H7 (cell line): ENCODE results near the gene VIPR2. TPM values are rescaled to one million over a fixed set of nuclear protein-coding genes. Genes with fewer than 3 reads are reported as not detected.

Experiments used
- DNase-seq: peaks from one replicate; pipeline ENCODE4 v3.0.0; 2012
- H3K27me3 ChIP-seq: 2 replicates; pipeline ENCODE4 v1.6.0; 2011; ENCODE audit warnings: mild to moderate bottlenecking, low read length; ENCODE audit not compliant: control insufficient read depth, insufficient read depth
- H3K36me3 ChIP-seq: replicated peaks from 2 replicates; pipeline ENCODE4 v1.5.1; 2011; ENCODE audit warnings: low read length; ENCODE audit not compliant: control insufficient read depth, insufficient read depth
- H3K4me3 ChIP-seq: 2 replicates; pipeline ENCODE4 v1.5.1; 2011; ENCODE audit warnings: low read depth, mild to moderate bottlenecking, control low read depth, low read length, moderate library complexity; ENCODE audit not compliant: insufficient read depth
- total RNA-seq: library from RNA; depleted of rRNA; stranded (reverse); fragments of >200 nt; shearing (Covaris generic); gene quantifications from 2 replicates; pipeline ENCODE4 v1.2.3, GENCODE V29; 2014

The VIPR2 gene
- total RNA-seq, 1 experiment from 2014 or later = 2.5 TPM

DNA sequence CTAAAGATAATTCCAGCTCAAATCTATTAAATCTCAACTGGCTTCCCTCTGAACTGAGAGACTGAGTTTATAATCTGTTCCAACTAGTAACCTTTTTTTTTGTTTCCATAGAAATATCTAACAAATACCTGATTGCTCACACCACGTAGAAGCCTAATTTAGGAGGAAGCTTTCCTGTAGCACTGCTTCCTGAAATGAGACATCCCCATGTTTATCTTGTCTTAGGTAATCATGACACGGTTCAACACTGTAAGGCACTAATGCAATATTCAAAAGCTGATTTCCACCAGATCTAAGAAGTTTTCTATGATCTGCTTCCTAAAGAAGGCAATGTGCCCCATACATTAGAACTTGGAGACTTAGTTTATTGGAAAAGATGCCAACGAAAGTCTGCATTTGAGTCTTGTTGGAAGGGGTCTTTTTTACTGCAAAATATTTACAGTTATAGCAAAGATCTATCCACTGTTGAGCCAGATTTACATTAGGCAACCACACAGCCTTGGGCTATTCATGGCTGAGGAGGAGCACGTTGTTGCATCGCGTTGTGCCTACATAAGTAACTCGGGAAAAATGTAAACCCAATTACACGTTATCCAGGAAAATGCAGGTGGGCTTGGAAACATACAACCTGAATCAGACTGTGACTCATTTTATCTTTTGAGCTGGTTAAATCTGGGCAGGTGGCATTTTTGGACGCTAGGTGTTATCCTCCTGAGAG, 66.3 kb downstream of the VIPR2 start:
- DNase-seq = no peak
- no peaks in the 10 kb centered on the region for H3K36me3 ChIP-seq
- H3K4me3 ChIP-seq = no peak overlapping the region
- H3K27me3 ChIP-seq = no peaks in the 10 kb centered on the region

DNA sequence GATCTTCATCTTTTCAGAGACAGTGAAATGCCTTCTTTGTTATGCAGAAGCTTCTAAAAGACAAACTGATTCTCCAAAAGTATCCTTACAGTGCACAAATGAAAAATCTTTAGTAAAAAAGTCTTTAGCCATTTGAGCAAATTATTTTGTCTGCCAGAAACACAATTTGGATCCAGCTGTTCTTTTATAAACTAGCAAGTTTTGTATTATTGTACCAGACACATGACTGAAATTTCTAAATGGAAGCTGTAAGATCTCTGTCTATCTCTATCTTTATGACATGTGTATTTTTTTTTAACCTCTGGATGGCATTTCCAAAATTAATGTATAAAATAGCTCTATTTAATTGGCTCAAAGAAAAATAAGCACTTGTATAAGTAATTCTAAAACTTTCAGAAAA, 68.3 kb downstream of the VIPR2 start:
- DNase-seq = no peak
- Histone ChIP-seq H3K36me3 (no peaks in the 10 kb centered on the region), H3K4me3 (no peak overlapping the region), H3K27me3 (no peaks in the 10 kb centered on the region)

DNA sequence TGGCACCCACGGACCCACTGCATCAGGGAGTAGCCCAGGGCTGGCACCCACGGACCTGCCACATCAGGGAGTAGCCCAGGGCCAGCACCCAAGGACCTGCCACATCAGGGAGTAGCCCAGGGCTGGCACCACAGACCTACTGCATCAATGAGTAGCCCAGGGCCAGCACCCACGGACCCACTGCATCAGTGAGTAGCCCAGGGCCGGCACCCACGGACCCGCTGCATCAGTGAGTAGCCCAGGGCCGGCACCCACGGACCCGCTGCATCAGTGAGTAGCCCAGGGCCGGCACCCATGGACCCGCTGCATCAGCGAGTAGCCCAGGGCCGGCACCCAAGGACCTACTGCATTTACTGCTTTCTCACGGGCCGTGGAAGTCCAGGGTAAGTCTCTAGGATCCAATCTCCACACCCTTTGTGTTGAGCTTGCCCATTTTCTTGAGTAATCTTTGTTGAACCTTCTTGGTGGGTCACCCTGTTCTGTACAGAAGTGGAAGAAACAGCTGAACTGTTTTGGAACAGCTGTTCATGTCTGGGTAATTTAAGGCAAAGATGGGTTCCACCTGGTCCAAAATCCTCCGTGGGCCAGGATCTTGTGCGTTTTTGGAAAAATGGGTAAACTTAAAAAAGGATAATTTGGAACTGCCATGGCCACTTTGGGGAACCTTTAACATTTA, 69.0 kb downstream of the VIPR2 start:
- Histone ChIP-seq H3K27me3 (no peaks in the 10 kb centered on the region), H3K4me3 (no peak overlapping the region), H3K36me3 (no peaks in the 10 kb centered on the region)
- peak; percentile 12 for DNase-seq

DNA sequence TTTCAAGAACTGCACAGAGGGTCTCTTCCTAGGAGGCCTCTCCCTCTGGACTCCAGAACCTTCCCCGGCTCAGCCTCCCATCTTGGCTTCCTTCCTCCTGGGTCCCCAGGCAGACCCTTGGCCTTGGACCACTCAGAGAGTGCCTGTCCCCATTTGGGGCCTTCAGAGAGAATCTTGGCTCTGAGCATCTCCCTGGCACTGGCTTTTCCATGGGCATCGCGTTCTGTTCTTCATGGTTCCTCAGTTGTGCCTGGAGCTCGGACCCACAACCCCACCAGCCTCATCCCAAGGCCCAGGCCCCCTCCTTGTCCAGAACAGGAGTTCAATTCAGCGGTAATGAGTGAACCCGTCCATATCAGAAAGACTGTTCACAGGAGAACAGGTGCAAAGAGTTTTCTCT, 73.4 kb downstream of the VIPR2 start:
- H3K36me3 ChIP-seq = no peaks in the 10 kb centered on the region
- H3K27me3 ChIP-seq = no peaks in the 10 kb centered on the region
- DNase-seq = peak; percentile 8
- H3K4me3 ChIP-seq = no peak overlapping the region

DNA sequence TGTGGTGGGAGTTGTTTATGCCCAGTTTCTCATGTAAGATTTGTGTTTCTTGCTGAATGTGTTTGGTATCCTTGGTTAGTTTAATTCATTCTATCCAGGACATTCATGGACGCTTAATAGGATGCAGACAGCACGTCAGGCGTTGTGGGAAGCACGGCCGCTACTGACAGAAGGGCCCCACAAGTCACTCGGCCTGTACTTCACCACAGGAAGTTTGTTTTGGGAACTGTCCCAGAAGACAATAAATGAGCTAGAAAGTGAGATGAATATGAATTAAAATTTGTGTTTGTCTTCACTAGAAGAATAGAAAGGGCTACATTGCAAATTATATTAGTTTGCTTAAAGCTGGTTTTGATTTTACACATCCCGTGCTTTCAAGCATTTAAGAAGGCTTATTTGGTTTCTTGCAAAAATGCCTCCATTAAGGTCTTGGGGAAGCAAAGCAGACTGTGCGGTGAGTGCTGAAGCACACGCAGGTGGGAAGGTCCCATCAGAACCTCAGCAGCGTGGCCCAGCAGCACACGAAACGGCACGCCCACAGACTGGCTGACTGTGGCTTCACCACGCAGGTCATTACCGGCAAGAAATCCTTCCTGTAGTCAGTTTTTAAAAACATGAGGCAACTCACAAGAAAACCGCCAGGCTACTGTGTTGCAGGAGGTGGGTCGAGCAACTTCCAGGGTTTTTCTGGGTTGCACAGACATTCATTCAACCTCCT, 74.1 kb downstream of the VIPR2 start:
- H3K4me3 ChIP-seq = no peak overlapping the region
- no peaks in the 10 kb centered on the region for H3K27me3 ChIP-seq
- peak; percentile 18 for DNase-seq
- no peaks in the 10 kb centered on the region for H3K36me3 ChIP-seq

GRCh38 chr7:159068893-159069448, 75.7 kb downstream of the VIPR2 start:
- no peaks in the 10 kb centered on the region for H3K36me3 ChIP-seq
- H3K27me3 ChIP-seq = no peaks in the 10 kb centered on the region
- H3K4me3 ChIP-seq = no peak overlapping the region
- peak; percentile 37 for DNase-seq

- no peak overlapping the region for H3K4me3 ChIP-seq
- no peaks in the 10 kb centered on the region for H3K27me3 ChIP-seq
- no peaks in the 10 kb centered on the region for H3K36me3 ChIP-seq
- DNase-seq = peak; percentile 50
These were observed 76.2 kb downstream of the VIPR2 start for GRCh38 chr7:159068488-159068811.

DNA sequence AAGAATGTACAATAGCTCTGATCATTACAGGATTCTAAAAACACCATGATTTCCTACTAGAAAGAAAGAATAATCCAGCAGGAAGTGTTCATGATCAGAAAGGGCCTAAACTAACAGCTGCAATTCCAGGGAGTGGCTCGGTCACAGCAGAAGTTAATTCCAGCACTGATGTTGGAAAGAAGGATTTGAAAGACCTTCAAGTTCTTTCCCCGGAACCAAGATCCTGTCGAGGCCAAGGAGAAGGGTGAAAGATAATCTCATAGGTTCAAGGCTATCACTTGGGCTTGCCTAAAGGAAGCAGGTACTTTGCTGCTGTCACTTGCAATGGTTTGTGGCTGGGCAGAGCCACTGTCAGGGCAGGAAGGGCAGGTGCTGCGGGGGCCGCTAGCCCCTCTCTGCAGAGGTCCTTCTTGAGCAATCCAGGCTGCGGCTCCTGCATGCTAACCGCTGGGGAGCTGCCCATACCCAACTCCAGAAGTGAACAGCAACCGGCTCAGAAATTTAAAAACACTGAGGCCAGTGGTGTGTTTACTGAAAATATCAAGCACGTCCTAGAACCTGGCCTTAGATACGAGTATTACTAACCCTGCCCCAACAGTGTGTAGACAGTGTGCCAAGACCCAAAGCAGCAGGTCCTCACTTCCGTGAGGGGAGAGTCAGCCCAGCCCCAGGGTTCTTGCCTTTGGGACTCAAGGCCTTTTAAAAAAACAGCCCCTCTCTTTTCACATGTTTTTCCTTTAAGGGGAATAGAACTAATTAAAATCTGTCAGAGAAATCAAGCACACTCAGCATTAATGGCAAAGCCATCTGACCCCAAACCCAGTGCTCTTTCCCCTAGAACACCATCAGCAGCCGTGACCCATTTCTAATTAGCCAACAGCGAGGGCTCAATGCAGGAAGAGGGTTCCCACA, 76.8 kb downstream of the VIPR2 start:
- Histone ChIP-seq H3K27me3 (no peaks in the 10 kb centered on the region), H3K4me3 (no peak overlapping the region), H3K36me3 (no peaks in the 10 kb centered on the region)
- peak; percentile 36 for DNase-seq

DNA sequence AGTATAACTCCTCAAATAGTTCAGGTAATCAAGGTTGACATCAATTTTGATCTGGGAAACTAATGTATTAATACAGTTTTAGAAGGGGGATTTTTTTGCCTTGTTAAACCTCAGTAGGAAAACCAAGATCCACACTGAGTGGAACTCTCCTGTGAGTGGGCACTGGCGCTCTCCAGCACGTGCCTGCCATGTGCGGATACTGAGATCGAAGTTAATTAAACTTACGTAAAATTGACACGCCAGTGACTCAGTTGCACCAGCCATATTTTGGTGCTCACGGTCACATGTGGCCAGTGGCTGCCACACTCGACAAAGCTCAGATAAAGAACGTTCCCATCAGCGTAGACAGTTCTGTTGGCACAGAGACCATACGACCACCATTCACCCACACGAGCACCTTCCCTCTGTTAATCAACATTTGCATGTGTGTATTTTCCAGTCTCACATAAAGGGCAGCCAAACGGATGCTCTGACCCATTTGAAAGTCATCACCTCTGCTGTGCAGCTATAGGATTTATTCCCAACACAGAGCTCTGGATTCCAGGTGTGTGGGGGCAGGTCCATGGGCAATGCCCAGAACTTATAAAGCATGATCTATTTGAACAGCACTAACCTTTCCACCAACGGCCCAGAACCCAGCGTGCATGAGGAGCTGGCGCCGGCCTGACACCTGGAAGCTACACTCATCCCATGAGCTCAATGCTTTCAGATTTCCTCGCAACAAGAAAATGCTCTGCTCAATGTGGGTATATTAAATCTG, 77.7 kb downstream of the VIPR2 start:
- Histone ChIP-seq H3K4me3 (no peak overlapping the region), H3K27me3 (no peaks in the 10 kb centered on the region), H3K36me3 (no peaks in the 10 kb centered on the region)
- peak; percentile 15 for DNase-seq

- DNase-seq = peak; percentile 35
- H3K27me3 ChIP-seq = no peaks in the 10 kb centered on the region
These were observed 78.7 kb downstream of the VIPR2 start for GRCh38 chr7:159065852-159066480.

GRCh38 chr7:159064816-159065510, 79.7 kb downstream of the VIPR2 start:
- Histone ChIP-seq H3K4me3 (no peak overlapping the region), H3K36me3 (no peaks in the 10 kb centered on the region), H3K27me3 (no peaks in the 10 kb centered on the region)
- DNase-seq = peak; percentile 57

More at GRCh38 chr7:159065852-159066480, 78.7 kb downstream of the VIPR2 start:
- no peak overlapping the region for H3K4me3 ChIP-seq
- no peaks in the 10 kb centered on the region for H3K36me3 ChIP-seq

GRCh38 chr7:159064121-159064815, 80.4 kb downstream of the VIPR2 start:
- H3K4me3 ChIP-seq = no peak overlapping the region
- peak; percentile 69 for DNase-seq
- no peaks in the 10 kb centered on the region for H3K36me3 ChIP-seq
- H3K27me3 ChIP-seq = no peaks in the 10 kb centered on the region
